ENCODE measurements around the gene LSAMP. TPM values are rescaled to one million over a fixed set of nuclear protein-coding genes. Genes with fewer than 3 reads are reported as not detected.

Gene LSAMP
- total and polyA plus RNA-seq, 2 of the 4 experiments (the other 2 are of a cell fraction), result 7.9 to 8.0 TPM

Small RNA genes lying within 50 kb of the gene (microRNA-seq; reads per million reads assigned to microRNA genes)
- gene RN7SL815P (ENCODE audit: insufficient read depth, insufficient read length), result not detected

Small RNA genes lying within 50 kb of the gene (small RNA-seq; reads per million reads assigned to genes)
- gene RN7SL815P, result 0 reads per million in 5 experiments
